T-helper 2 cell (primary cell): Measurements from ENCODE around the gene FBXL16.

Experiments
- DNase-seq, 5 experiments: peaks; one replicate each; pipeline versions ENCODE4 v3.0.0 to v3.0.0-alpha.2; 2012 to 2022

The FBXL16 gene

DNA sequence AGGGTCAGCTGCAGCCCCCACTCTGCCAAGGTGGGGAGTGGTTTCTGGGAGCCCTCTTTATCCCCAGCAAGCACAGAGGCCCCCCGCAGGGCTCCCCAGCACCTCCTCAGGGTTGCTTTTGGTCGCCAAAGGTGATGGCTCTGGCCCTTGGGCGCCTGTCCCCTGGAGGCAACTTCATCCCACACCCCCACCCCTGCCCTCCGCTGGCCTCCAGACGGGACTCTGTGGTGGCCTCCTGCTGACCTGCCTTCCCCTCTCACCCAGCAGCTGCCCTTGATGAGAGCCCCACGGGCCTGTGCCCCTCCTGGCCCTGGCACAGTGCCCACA is 45.5 kb downstream of the FBXL16 start:
- no peak for DNase-seq

DNA sequence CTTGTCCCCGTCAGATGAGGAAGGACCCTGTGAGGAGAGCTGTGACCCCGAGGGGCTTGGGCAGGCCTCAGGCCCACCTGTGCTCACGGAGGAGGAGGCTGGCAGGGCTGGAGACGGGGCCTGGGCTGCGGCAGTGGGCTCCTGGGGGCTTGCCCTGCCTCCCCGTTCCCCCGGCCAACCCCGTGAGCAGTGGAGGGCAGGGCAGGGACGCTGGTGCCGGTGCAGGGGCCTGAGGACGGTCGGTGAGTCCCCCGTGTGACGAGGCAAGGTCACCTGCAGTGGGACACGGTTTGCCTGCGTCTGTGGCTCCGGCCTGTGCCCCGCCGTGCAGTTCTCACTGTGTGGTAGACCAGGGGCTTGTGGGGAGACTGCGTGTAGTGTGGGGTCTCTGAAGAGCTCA is 46.0 kb downstream of the FBXL16 start:
- DNase-seq: no peak

DNA sequence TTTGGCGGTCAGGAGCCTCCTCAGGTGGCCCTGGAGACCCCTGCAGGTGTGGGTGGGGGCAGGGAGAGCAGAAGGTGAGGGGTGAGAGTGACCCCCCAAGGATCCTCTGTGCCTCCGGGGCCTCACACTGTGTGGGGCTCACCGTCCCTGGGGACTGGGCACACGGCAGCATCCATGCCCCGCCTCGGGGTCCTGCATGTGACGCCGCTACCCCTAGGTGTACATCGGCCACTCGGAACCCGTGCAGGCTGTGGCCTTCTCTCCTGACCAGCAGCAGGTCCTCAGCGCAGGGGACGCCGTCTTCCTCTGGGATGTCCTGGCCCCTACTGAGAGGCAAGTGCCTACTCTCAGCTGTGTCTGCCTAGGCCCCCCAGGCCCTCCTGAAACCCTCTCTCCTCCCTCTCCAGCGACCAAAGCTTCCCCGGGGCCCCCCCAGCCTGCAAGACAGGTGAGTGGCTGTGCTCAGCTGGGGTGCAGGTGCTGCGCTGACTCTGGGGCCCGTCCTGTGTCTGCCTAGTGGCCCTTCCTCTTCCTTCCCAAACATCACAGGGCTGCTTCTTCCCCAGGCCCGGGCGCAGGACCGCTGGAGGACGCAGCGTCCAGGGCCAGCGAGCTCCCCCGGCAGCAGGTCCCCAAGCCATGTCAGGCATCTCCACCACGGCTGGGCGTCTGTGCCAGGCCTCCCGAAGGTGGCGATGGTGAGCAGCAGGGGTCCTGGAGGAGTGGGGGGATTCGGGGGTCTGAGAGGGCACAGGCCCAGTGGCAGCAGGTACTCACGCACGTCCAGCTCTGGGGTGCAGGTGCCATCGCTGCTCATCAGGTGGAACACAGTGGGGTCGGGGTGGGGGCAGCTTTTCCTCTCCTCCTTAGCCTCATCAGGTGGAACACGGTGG is 46.7 kb downstream of the FBXL16 start:
- DNase-seq: no peak

DNA sequence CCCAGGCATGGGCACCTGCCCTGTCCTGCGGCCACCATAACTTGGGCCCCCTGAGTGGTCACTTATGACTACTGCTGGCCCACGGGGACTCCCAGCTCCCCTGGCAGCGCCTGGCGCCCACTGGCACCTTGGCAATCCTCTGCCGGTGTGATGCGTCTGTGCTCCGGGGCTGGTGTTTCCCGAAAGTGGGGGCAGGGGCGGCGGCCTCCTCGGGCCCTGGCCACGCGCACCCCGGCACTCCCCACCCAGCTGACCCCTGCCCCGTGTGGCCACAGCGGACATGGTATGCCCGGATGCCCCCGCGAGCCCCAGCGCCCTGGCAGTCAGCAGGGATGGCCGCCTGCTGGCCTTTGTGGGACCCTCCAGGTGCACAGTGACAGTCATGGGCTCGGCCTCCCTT is 48.1 kb downstream of the FBXL16 start:
- no peak for DNase-seq

DNA sequence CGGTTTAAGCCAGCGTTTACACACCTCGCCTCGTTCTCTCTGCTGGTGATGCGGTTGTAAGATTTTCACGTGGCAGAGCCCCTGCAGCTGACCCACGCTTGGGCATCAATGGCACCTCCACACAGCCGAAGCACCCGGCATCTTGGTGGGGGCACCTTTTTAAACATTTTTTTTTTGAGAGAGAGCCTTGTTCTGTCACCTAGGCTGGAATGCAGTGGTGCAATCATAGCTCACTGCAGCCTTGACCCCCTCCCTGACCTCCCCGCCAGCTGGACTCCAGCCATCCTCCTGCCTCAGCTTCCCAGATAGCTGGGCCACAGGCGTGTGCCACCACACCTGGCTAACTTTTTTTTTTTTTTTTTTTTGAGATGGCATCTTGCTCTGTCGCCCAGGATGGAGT is 51.6 kb downstream of the FBXL16 start:
- DNase-seq: no peak

DNA sequence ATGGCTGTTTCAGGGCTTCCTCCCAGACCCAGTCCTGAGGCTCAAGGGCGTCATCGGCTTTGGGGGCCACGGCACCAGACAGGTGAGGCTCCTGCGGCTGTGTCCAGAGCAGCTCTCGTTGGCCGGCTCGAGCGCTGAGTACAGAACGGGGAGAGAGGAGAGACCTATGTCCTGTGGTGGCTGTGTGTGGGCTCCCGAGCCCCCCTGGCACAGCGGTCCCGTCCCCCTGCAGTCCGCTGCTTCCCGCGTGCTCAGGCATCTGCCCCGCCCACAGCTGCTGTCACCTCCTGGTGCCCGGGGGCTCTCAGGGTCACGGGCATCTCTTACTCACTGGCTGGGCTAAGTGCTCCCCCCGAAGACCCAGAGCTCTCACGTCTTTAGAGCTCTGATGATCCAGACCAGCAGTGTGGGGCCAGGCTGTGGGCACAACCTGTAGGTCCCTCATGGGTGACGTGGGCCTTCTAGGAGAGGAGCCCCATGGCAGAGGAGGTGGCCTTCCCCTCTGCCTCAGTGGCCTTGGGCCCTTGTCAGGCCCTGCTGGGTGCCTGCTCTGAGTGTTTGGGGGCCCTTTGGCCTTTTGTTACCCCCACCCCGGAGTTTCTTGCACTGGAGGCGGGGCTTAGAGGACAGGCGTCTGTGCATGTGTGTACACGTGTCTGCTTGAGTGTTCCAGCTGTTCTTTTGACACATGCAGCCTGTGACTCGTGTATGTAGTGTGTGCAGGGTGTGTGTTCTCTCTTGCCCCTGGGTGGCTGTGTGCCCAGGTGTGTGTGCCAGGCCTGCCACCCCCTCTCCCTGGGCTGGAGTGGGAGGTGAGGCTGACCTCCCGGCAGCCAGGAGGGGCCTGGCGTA is 52.9 kb downstream of the FBXL16 start:
- DNase-seq: no peak

DNA sequence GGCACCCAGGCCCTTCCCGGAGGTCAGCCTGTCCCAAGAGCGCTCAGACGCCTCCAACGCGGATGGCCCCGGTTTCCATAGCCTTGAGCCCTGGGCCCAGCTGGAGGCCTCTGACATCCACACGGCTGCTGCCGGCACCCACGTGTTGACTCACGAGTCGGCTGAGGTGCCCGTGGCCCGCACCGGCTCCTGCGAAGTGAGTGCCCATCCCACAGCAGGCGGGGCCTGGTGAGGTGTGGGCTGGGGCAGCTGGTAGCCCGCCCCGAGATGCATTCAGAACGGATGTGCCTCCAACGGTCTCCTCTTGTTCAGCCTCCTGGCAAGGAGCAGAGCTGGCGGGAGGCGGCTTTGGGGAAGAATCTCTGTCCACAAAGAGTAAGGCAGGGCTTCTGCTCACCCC is 53.8 kb downstream of the FBXL16 start:
- DNase-seq: no peak

DNA sequence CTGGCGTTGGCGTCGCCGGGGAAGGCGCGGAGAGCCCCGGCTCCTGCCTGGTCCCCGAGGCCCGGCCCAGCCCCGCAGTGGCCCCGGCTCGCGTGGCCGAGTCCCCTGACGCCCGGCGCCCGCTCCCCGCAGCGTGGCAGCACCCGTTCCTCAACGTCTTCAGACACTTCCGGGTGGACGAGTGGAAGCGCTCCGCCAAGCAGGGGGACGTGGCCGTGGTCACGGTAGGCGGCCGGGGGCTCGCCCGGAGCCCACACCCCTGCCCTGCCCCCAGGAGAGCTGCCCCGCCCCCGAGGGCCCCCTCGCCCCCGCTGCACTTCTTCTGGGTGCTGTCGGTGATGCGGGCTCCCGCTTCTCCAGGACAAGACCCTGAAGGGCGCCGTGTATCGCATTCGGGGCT is 56.0 kb downstream of the FBXL16 start:
- peak in 1 of 5 experiments; percentile 22 for DNase-seq

DNA sequence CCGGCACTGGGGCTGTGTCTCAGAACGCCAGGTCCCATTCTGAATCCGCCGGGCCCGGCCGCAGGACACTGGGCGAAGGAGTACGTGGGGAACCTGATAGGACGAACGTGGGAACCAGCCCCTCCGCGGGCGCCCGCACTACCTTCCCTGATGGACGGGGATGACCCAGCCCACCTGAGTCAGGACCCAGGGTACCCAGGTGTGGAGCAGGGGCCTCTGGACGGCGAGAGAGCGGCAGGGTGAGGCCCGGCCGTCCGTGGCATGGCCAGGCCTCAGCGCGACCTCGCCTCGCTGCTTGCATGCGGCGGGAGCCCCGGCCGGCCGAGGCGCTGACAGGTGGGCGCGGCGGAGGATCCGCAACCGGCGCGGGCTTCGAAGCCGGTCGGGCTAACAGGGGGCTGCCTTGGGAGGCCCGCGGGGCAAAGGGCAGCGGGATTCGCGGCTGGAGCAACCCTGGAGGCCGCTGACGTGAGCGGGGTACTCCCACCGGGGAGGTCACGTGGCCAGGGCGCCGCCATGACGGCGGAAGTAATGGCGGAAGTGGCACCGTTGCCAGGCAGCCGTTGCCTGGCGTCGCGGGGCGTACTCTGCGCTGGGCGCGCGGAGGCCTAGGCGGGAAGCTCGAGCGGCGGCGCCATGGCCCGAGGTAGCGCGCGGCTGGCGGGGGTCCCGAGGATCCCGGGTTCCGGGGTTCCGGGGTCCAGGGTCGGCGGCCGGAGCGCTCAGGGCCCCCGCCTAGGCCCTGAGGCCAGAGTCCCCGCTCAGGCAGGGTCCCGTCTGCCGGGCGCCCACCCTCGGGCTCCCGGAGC is 56.6 kb downstream of the FBXL16 start, which contains the start of gene WDR90:
Gene WDR90 (plus strand): TSS at position 585 of the 809 bp plus-strand sequence. CDS start 52 bp downstream, at position 637.
- peak; percentile 83 to 94 (median 86) for DNase-seq

DNA sequence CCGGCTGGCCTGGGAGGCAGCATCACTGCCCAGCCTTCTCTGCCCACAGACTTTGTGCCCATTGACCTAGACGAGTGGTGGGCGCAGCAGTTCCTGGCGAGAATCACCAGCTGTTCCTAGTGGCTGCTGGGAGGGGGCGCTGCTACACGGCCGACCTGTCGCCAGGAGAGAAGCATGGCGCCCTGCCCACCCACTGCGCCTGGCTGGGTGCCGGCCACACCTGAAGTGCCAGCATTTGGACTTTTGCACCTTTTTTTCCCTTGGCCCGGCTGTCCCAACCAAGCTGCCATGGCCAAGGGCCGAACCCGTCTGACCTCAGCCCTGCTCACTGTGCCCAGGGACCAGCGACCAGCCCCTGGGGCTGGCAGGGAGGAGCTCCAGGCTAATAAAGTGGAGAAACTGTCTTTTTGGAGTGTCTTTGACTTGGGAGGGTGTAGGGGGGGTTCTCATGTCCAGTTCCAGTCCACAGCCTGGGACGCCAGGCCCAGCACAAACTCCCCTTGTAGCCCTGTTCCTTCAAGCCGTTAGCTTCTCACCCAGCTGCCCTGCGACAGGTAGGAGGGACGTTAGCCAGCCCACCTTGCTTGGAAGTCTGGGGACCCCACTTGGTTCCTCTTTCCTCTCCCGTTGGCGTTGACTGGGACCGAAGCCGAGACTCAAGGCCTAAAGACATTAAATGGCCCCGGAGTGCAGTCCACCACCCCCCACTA is 57.4 kb downstream of the FBXL16 start:
- DNase-seq: peak in 2 of 5 experiments; percentile 31 to 56

DNA sequence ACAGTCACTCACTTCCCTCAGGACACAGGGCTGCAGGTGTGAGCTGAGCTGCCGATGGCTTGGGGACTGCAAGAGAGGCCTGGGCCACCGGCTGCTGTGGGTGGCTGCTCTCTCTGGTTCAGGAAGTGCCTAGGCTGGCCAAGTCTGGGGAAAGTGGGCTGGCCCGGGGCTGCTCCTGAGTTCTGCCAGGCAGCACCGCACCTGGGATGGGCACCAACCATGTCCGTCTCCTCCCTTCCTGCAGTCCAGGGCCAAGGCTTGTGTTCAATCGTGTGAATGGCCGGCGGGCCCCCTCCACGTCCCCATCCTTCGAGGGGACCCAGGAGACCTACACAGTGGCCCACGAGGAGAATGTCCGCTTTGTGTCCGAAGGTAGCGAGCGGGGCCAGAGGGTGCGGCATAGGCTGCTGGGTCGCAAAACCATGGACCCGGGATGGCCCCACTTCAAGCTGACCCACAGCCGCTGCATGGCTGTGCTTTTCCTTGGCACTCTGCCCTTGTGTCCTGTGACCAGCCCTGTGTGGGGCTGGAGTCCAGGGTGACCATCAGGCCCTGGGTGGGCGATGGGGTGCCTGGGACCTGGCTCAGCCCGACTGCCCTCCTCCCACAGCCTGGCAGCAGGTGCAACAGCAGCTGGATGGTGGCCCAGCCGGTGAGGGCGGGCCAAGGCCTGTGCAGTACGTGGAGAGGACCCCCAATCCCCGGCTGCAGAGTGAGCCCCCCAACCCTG is 58.3 kb downstream of the FBXL16 start:
- no peak for DNase-seq

DNA sequence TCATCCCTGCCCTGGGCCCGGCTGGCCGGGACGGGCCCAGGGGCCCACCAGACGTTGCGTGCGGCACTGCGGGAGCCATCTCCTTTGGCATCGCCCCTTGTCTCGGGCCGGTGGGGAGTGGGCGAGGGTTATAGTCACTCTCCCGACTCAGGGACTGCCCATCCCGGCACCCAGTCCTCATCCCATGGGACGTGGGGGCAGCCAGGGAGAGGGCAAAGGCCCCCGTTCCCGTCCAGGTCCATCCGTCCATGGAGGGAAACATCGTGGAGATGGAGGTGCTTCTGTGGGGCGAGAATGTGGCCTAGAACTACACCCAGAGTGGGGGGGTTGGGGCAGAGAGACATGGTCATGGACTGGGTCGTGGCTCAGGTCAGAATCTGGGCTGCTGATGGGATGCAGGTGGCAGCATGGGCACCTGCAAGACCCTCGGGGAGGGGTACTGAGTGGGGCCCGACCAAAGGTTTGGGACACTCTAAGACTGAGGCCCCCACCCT is 58.9 kb downstream of the FBXL16 start:
- no peak for DNase-seq

DNA sequence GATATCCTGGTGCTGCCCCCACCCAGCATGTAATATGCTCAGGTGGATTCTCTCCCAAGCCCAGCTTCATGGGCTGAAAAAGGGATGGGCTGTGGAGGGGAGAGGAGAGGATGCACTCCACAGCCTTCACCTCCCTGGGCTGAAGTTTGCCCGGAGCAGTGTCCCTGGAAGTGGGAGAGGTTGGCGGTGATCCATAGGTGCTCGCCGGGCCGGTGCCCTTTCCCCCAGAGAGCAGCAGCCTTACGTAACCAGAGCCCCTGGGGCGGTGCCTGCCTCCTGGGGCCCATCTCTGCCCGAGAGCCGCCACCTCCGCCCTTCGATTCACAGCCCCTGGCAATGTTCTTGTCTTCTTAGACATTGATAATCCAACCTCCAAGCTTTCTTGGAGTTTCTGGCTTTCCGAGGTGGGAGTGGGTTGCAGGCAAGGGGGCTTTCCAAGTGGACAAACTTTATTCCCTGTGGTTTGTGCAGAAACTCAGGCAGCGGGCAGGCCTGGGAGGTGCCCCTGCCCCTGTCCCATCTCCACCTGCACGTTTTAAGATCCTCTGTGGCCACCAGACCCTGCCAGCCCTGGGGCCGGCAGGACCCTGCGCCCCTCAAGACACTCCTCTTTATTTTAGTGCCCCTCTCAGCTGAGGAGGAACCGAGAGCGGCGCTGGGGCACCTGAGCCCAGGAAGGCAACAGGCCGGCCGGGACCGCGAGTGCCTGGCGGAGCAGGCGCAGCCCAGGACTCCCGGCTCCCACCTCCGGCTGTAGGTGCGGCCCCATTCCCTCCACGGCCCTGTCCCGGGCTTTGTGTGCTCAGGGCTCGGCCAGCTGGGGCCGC is 59.5 kb downstream of the FBXL16 start:
- DNase-seq: no peak

DNA sequence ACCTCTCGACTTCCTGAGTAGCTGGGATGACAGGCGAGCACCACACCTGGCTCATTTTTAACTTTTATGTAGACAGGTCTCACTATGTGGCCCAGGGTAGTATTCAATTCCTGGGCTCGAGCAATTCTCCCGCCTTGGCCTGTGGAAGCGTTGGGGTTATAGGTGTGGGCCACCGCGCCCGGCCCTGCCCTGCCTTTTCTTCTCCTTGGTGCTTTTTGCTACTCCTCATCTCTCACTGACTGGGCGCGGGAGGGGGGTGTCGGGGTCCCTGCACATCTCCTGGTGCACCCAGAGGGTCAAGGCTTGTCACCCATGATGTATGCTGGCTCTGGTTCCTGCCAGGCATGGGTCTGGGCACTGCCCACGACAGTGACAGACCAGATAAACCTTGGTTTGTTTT is 61.0 kb downstream of the FBXL16 start:
- DNase-seq: no peak

DNA sequence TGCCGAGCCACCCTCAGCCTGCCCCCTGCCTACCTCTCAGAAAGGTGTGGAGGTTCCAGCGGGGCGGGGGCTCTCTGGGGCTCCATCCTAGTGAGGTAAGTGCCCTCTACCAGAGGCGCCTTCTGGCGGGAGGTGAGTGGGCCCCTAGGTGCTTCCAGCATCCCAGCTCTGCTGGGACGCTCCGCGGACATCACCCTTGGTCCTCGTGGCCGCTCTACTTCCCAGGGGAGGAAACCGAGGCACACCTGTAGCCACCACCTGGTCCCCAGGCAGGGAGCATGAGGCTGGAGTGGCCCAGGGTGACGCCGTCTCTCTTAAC is 62.6 kb downstream of the FBXL16 start:
- DNase-seq: no peak
